ENCODE data around the gene LIN52.

The LIN52 gene

DNA sequence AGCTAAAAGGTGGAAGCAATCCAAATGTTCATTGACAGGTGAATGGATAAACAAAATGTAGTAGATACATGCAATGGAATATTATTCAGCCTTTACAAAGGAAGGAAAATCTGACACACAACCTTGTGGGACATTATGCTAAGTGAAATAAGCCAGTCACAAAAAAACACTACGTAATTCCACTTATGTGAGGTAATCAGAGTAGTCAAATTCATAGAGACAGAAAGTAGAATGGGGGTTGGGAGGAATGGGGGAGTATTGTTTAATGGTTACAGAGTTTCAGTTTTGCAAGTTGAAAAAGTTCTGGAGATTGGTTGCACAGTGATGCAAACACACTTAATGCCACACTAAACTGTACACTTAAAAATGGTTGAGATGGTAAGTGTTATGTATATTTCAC, 62.8 kb downstream of the LIN52 start:
- TF ChIP-seq, protein P1, sequence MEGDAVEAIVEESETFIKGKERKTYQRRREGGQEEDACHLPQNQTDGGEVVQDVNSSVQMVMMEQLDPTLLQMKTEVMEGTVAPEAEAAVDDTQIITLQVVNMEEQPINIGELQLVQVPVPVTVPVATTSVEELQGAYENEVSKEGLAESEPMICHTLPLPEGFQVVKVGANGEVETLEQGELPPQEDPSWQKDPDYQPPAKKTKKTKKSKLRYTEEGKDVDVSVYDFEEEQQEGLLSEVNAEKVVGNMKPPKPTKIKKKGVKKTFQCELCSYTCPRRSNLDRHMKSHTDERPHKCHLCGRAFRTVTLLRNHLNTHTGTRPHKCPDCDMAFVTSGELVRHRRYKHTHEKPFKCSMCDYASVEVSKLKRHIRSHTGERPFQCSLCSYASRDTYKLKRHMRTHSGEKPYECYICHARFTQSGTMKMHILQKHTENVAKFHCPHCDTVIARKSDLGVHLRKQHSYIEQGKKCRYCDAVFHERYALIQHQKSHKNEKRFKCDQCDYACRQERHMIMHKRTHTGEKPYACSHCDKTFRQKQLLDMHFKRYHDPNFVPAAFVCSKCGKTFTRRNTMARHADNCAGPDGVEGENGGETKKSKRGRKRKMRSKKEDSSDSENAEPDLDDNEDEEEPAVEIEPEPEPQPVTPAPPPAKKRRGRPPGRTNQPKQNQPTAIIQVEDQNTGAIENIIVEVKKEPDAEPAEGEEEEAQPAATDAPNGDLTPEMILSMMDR (conservative IDR thresholded peaks at IDR 0.05; ENCODE audit: low read length) = no peak
- DNase-seq (ENCODE audit: low read depth) = no peak
- H3K4me3 ChIP-seq (ENCODE audit: low read length) = no peak overlapping the region

DNA sequence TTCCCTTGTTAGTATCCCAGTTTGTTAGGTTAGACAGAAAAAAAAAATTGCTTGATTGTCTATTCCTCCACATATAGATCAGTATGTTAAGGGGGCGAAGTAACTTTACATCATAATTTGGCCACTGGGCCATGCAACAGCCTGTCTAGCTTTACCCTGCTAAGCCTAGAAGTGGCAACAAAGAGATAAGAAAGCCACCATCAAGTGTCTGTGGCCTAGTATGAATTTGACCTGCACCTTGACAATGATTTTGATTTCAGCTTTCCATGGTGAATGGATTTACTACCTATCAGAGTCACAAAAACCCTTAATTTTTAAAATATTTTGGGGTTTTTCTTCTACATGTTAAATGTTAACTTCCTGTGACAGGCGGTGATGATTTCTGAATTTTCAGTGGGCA, 63.9 kb downstream of the LIN52 start:
- TF ChIP-seq, protein P1 (conservative IDR thresholded peaks at IDR 0.05; ENCODE audit: low read length) = no peak
- no peak for DNase-seq (ENCODE audit: low read depth)
- H3K4me3 ChIP-seq (ENCODE audit: low read length) = no peak overlapping the region

DNA sequence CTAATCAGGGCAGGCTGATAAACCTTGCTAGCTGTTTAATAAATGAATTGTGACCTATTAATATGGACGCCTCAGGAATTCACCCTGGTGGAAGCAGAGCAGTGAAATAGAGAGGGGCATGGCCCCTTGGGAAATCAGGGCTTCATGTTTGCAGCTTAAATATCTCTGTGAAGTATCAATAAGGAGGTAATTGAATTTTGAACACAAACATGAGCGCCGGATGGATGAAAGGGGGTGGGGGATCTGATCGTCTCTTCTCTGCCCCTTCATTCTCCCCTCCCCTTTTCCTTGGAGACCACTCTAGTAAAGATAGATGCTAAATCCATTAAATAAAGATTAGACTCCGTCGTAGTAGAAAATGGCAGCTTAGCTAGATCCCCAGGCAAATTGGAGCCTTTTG, 70.5 kb downstream of the LIN52 start:
- TF ChIP-seq, protein P1 (conservative IDR thresholded peaks at IDR 0.05; ENCODE audit: low read length) = no peak
- H3K4me3 ChIP-seq (ENCODE audit: low read length) = no peak overlapping the region
- DNase-seq (ENCODE audit: low read depth) = no peak

DNA sequence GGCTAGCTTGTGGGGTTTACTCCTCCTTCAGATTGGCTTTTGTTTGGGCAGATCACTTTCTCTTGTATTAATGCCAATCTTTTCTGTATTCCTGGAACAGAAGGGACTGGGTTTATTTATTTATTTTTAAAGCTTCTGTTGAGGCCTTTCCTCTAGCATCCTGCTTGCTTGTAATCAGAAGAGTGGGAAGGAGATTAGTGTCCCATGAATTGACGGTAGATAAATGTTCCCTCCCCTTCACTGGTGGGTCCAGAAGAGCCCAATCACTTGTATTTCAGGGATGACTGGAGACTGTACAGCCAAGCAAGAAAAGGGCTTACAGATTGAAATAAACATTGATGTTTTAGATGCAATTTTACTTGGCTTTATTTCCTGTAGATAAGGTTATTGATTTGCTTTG, 71.0 kb downstream of the LIN52 start:
- TF ChIP-seq, protein P1 (conservative IDR thresholded peaks at IDR 0.05; ENCODE audit: low read length) = no peak
- no peak overlapping the region for H3K4me3 ChIP-seq (ENCODE audit: low read length)
- DNase-seq (ENCODE audit: low read depth) = no peak

DNA sequence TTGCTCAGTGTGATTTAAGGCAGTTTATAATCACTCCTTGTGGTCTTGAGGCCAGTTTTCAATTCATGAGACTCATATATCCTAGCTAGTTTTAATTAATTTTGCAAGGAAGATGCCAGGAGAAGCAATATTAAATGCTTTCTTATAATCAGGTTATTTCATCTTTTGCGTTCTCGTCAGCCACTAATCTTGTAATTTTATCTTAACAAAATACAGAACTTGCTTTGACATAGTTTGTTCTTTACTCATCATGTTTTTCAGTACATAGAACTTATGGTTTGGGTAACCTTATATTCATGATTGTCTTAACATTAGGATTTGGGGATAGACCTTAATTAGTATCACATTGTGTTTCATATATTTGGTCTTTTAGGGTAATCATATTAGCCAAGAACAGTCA, 76.0 kb downstream of the LIN52 start:
- TF ChIP-seq, protein P1 (conservative IDR thresholded peaks at IDR 0.05; ENCODE audit: low read length) = no peak
- no peak for DNase-seq (ENCODE audit: low read depth)
- no peak overlapping the region for H3K4me3 ChIP-seq (ENCODE audit: low read length)

DNA sequence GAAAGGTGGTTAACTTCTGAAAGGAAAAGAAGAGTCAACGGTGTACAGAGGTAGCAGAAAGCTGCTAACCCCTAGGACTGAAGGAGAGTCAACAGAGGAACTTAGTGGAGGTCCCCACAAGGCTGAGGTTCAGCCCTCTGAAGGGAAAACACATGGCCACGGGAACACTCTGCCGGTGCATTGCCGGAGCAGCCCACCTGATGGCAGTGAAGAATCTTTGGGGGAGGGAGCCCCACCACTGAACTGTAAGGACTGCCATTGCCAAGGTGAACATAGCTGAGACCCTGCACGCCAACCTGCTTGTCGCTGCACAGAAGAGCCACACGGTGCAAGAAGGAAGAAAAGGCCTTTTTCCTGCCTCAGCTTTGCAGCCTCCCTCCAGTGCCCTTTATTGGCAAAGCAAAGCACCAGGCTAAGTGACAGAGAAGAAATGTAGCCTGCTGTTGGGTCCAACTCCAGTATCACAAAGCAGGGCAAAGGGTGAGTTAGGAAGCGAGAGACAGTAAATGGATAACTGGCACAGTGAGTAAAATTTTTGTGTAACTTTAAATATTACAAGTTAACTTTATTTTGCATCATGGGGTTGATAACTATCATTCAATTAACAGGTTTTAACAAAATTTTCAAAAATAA, 76.9 kb downstream of the LIN52 start:
- H3K4me3 ChIP-seq (ENCODE audit: low read length) = no peak overlapping the region
- TF ChIP-seq, protein P1 (conservative IDR thresholded peaks at IDR 0.05; ENCODE audit: low read length) = no peak
- no peak for DNase-seq (ENCODE audit: low read depth)

DNA sequence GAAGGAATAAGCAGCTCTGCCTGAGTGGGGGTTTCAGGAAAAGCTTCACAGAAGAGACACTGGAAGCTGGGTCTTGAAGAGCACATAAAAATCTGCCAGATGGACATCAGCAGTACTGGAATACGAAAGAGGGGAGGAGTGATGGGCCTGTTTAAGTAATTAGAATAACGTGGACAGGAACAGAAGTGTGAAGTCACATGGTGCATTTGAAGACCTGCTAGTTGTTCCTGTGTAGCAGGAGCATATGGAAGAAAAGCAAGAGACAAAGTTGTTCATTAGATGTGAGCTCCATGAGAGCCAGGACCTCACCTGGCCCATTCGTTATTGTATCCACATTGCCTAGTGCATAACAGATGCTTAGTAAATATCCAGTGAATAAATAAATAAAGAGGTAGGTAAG, 85.2 kb downstream of the LIN52 start:
- H3K4me3 ChIP-seq (ENCODE audit: low read length) = no peak overlapping the region
- TF ChIP-seq, protein P1 (conservative IDR thresholded peaks at IDR 0.05; ENCODE audit: low read length) = no peak
- DNase-seq (ENCODE audit: low read depth) = no peak
